WTC11 (cell line): ENCODE measurements around the gene NCKAP5L.

Source experiments
- ATF1 ChIP-seq: sonication (generic); formaldehyde crosslinking; IDR thresholded peaks from 2 replicates; pipeline ENCODE4 v1.8.1; 2023; ENCODE audit warnings: mild to moderate bottlenecking, moderate library complexity, missing genetic modification reagents
- JUN ChIP-seq: sonication (generic); formaldehyde crosslinking; IDR thresholded peaks from 2 replicates; pipeline ENCODE4 v1.8.0; 2023; ENCODE audit warnings: mild to moderate bottlenecking, missing genetic modification reagents
- KAT7 ChIP-seq: sonication (generic); formaldehyde crosslinking; IDR thresholded peaks from 2 replicates; pipeline ENCODE4 v1.8.1; 2023; ENCODE audit warnings: missing genetic modification reagents, mild to moderate bottlenecking, borderline replicate concordance
- TCF7 ChIP-seq: sonication (generic); formaldehyde crosslinking; IDR thresholded peaks from 2 replicates; pipeline ENCODE4 v1.8.0; 2022; ENCODE audit warnings: mild to moderate bottlenecking, low read depth, missing genetic modification reagents, moderate library complexity
- TEAD4 ChIP-seq: sonication (generic); formaldehyde crosslinking; IDR thresholded peaks from 2 replicates; pipeline ENCODE4 v1.8.0; 2022; ENCODE audit warnings: mild to moderate bottlenecking, missing genetic modification reagents
- ZNF232 ChIP-seq: sonication (generic); formaldehyde crosslinking; IDR thresholded peaks from 2 replicates; pipeline ENCODE4 v1.8.0; 2022; ENCODE audit warnings: mild to moderate bottlenecking, missing genetic modification reagents
- TF ChIP-seq, protein P1 (sequence below): fragments of 200-600 bp; IDR thresholded peaks from 2 replicates; pipeline ENCODE4 v1.8.0; 2022; ENCODE audit warnings: antibody characterized with exemption
- TF ChIP-seq, protein P2 (sequence below): sonication (generic); formaldehyde crosslinking; IDR thresholded peaks from 2 replicates; pipeline ENCODE4 v1.8.1; 2022; ENCODE audit warnings: low read depth, mild to moderate bottlenecking, moderate library complexity, missing genetic modification reagents, borderline replicate concordance
- TF ChIP-seq, protein P3 (sequence below): sonication (generic); formaldehyde crosslinking; IDR thresholded peaks from 2 replicates; pipeline ENCODE4 v1.8.1; 2023; ENCODE audit warnings: mild to moderate bottlenecking, moderate library complexity, missing genetic modification reagents
- TF ChIP-seq, protein P4 (sequence below): sonication (generic); formaldehyde crosslinking; IDR thresholded peaks from 2 replicates; pipeline ENCODE4 v1.8.1; 2022; ENCODE audit warnings: missing genetic modification reagents, borderline replicate concordance
- TF ChIP-seq, protein P5 (sequence below): sonication (generic); formaldehyde crosslinking; conservative IDR thresholded peaks from 2 replicates; pipeline ENCODE4 v1.8.1; 2023; ENCODE audit warnings: mild to moderate bottlenecking, low read depth, missing genetic modification reagents, moderate library complexity
- TF ChIP-seq, protein P6 (sequence below): sonication (generic); formaldehyde crosslinking; IDR thresholded peaks from 2 replicates; pipeline ENCODE4 v1.8.1; 2023; ENCODE audit warnings: mild to moderate bottlenecking, missing genetic modification reagents

DNA sequence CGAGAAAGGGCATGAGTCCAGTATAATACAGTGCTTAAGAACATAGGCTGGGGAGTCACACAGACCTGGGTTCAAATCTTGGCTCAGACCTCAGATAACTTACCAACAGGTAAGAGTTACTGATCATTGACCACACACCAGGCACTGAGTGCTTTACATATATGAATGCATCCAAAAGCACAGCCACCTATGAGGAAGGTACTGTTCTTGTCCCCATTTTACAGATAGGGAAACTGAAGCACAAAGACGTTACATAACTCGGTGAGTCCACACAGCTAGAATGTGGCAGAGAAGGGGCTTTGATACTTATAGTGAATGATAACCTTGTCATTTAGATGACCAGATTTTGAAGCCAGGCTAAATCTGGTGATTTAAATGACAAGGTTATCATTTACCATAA, 47.9 kb upstream of the NCKAP5L start:
- TF ChIP-seq, protein P1, sequence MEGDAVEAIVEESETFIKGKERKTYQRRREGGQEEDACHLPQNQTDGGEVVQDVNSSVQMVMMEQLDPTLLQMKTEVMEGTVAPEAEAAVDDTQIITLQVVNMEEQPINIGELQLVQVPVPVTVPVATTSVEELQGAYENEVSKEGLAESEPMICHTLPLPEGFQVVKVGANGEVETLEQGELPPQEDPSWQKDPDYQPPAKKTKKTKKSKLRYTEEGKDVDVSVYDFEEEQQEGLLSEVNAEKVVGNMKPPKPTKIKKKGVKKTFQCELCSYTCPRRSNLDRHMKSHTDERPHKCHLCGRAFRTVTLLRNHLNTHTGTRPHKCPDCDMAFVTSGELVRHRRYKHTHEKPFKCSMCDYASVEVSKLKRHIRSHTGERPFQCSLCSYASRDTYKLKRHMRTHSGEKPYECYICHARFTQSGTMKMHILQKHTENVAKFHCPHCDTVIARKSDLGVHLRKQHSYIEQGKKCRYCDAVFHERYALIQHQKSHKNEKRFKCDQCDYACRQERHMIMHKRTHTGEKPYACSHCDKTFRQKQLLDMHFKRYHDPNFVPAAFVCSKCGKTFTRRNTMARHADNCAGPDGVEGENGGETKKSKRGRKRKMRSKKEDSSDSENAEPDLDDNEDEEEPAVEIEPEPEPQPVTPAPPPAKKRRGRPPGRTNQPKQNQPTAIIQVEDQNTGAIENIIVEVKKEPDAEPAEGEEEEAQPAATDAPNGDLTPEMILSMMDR = no peak
- no peak for TF ChIP-seq ZNF232
- TF ChIP-seq, protein P2, sequence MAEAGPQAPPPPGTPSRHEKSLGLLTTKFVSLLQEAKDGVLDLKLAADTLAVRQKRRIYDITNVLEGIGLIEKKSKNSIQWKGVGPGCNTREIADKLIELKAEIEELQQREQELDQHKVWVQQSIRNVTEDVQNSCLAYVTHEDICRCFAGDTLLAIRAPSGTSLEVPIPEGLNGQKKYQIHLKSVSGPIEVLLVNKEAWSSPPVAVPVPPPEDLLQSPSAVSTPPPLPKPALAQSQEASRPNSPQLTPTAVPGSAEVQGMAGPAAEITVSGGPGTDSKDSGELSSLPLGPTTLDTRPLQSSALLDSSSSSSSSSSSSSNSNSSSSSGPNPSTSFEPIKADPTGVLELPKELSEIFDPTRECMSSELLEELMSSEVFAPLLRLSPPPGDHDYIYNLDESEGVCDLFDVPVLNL (CRISPR knock-in tag) = no peak
- no peak for TF ChIP-seq TEAD4
- TF ChIP-seq TCF7 (CRISPR knock-in tag) = no peak
- TF ChIP-seq, protein P3, sequence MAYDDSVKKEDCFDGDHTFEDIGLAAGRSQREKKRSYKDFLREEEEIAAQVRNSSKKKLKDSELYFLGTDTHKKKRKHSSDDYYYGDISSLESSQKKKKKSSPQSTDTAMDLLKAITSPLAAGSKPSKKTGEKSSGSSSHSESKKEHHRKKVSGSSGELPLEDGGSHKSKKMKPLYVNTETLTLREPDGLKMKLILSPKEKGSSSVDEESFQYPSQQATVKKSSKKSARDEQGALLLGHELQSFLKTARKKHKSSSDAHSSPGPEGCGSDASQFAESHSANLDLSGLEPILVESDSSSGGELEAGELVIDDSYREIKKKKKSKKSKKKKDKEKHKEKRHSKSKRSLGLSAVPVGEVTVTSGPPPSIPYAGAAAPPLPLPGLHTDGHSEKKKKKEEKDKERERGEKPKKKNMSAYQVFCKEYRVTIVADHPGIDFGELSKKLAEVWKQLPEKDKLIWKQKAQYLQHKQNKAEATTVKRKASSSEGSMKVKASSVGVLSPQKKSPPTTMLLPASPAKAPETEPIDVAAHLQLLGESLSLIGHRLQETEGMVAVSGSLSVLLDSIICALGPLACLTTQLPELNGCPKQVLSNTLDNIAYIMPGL = no peak
- no peak for TF ChIP-seq ATF1 (CRISPR knock-in tag)
- TF ChIP-seq, protein P4, sequence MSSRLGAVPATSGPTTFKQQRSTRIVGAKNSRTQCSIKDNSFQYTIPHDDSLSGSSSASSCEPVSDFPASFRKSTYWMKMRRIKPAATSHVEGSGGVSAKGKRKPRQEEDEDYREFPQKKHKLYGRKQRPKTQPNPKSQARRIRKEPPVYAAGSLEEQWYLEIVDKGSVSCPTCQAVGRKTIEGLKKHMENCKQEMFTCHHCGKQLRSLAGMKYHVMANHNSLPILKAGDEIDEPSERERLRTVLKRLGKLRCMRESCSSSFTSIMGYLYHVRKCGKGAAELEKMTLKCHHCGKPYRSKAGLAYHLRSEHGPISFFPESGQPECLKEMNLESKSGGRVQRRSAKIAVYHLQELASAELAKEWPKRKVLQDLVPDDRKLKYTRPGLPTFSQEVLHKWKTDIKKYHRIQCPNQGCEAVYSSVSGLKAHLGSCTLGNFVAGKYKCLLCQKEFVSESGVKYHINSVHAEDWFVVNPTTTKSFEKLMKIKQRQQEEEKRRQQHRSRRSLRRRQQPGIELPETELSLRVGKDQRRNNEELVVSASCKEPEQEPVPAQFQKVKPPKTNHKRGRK (CRISPR knock-in tag) = no peak
- TF ChIP-seq, protein P5, sequence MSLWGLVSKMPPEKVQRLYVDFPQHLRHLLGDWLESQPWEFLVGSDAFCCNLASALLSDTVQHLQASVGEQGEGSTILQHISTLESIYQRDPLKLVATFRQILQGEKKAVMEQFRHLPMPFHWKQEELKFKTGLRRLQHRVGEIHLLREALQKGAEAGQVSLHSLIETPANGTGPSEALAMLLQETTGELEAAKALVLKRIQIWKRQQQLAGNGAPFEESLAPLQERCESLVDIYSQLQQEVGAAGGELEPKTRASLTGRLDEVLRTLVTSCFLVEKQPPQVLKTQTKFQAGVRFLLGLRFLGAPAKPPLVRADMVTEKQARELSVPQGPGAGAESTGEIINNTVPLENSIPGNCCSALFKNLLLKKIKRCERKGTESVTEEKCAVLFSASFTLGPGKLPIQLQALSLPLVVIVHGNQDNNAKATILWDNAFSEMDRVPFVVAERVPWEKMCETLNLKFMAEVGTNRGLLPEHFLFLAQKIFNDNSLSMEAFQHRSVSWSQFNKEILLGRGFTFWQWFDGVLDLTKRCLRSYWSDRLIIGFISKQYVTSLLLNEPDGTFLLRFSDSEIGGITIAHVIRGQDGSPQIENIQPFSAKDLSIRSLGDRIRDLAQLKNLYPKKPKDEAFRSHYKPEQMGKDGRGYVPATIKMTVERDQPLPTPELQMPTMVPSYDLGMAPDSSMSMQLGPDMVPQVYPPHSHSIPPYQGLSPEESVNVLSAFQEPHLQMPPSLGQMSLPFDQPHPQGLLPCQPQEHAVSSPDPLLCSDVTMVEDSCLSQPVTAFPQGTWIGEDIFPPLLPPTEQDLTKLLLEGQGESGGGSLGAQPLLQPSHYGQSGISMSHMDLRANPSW = no peak
- TF ChIP-seq KAT7 (CRISPR knock-in tag) = no peak
- TF ChIP-seq JUN (CRISPR knock-in tag) = no peak
- TF ChIP-seq, protein P6, sequence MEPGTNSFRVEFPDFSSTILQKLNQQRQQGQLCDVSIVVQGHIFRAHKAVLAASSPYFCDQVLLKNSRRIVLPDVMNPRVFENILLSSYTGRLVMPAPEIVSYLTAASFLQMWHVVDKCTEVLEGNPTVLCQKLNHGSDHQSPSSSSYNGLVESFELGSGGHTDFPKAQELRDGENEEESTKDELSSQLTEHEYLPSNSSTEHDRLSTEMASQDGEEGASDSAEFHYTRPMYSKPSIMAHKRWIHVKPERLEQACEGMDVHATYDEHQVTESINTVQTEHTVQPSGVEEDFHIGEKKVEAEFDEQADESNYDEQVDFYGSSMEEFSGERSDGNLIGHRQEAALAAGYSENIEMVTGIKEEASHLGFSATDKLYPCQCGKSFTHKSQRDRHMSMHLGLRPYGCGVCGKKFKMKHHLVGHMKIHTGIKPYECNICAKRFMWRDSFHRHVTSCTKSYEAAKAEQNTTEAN (CRISPR knock-in tag) = no peak
